ENCODE measurements around the gene SCGN. TPM values are rescaled to one million over a fixed set of nuclear protein-coding genes. Genes with fewer than 3 reads are reported as not detected.

Gene SCGN
- total and polyA plus RNA-seq, 2 of the 13 experiments (the other 11 are each of a cell fraction or from before 2014, with no cell fraction given), result 2.9 to 29.0 TPM

- TF ChIP-seq FOXJ3 (CRISPR knock-in tag; IDR thresholded peaks at IDR 0.05; ENCODE audit: borderline replicate concordance), result no peak
- no peak for TF ChIP-seq ARNT2 (CRISPR knock-in tag; IDR thresholded peaks at IDR 0.05; ENCODE audit: low read depth)
- TF ChIP-seq MED1 (CRISPR knock-in tag; IDR thresholded peaks at IDR 0.05), result no peak
- no peak for TF ChIP-seq ZFP41 (CRISPR knock-in tag; IDR thresholded peaks at IDR 0.05; ENCODE audit: borderline replicate concordance)
- TF ChIP-seq ZNF296 (CRISPR knock-in tag; conservative IDR thresholded peaks at IDR 0.05), result no peak
- TF ChIP-seq PLRG1 (conservative IDR thresholded peaks at IDR 0.05), result no peak
- no peak for TF ChIP-seq SMAD3 (CRISPR knock-in tag; IDR thresholded peaks at IDR 0.05)
- TF ChIP-seq RFXANK (CRISPR knock-in tag; IDR thresholded peaks at IDR 0.05), result no peak
- no peak for TF ChIP-seq NCOR1 (IDR thresholded peaks at IDR 0.05; ENCODE audit: borderline replicate concordance, low read length)
- no peak for TF ChIP-seq SKI (IDR thresholded peaks at IDR 0.05; ENCODE audit: partially characterized antibody)
- no peak for TF ChIP-seq ZNF556 (CRISPR knock-in tag; IDR thresholded peaks at IDR 0.05; ENCODE audit: borderline replicate concordance)
- no peak for TF ChIP-seq ZFAT (CRISPR knock-in tag; conservative IDR thresholded peaks at IDR 0.05)
- TF ChIP-seq ZNF777 (CRISPR knock-in tag; IDR thresholded peaks at IDR 0.05), result no peak
These were observed 2.4 kb upstream of the SCGN start (continued) for GRCh38 chr6:25649611-25650010.

- H3K36me3 ChIP-seq (replicated peaks in 1 of 2; ENCODE audit: control insufficient read depth in 1 of 2, insufficient read depth in 2 of 2, low read length in 2 of 2), result no peaks in the 10 kb centered on the region
- H3K4me3 ChIP-seq (replicated peaks in 1 of 3; ENCODE audit: insufficient read depth in 1 of 3, low read depth in 2 of 3, low read length in 3 of 3), result no peak overlapping the region
- H3K9ac ChIP-seq (ENCODE audit: insufficient read depth, low read depth, low read length), result no peak overlapping the region
- no peak overlapping the region for H3K4me2 ChIP-seq (ENCODE audit: low read depth, low read length)
- no TSS peak for BruUV-seq (replicated peaks)
- no peak for ATAC-seq
- no peak overlapping the region for H2AFZ ChIP-seq (ENCODE audit: low read length)
- CTCF ChIA-PET (ENCODE audit: low intra/inter-chr PET ratio, low total read pairs), result no interaction called here
- no peaks in the 10 kb centered on the region; a peak in 1 of 5 replicates for H3K27me3 ChIP-seq (ENCODE audit: control insufficient read depth in 1 of 2, insufficient read depth in 2 of 2, low read length in 2 of 2)
- intact Hi-C loops (cut with micrococcal nuclease; ENCODE audit: unreplicated experiment) (no loop called here), in situ Hi-C loops (cut with HindIII; ENCODE audit: extremely low pct_ligation_motif_present, low pct_unique_long_range_greater_than_20kb) (no loop called here)
- H4K20me1 ChIP-seq (ENCODE audit: insufficient read depth, low read length), result no peaks in the 10 kb centered on the region
- H3K79me2 ChIP-seq (ENCODE audit: insufficient read depth, low read length), result no peaks in the 10 kb centered on the region
- POLR2A ChIA-PET, result no interaction called here
- no peak for FAIRE-seq
- 0% methylated on average over 1 of the region's 1 CpG for WGBS (ENCODE audit: low lambda C conversion rate)
- H3K9me3 ChIP-seq (ENCODE audit: low read length), result no peaks in the 10 kb centered on the region
- H3K4me1 ChIP-seq (ENCODE audit: insufficient read depth, low read length), result peaks cover 21% of the 10 kb centered on the region
- H3K27ac ChIP-seq (ENCODE audit: extremely low read length, insufficient read depth, low read length), result no peak overlapping the region
- no peak for DNase-seq (ENCODE audit: low spot score)
- no peak for TF ChIP-seq BATF2 (CRISPR knock-in tag; IDR thresholded peaks at IDR 0.05)
- no peak for TF ChIP-seq ZNF317 (CRISPR knock-in tag; IDR thresholded peaks at IDR 0.05)
- TF ChIP-seq ATAD3A (CRISPR knock-in tag; IDR thresholded peaks at IDR 0.05), result no peak
- TF ChIP-seq ZNF235 (CRISPR knock-in tag; IDR thresholded peaks at IDR 0.05; ENCODE audit: borderline replicate concordance), result no peak
- no peak for TF ChIP-seq ZNF232 (CRISPR knock-in tag; IDR thresholded peaks at IDR 0.05; ENCODE audit: borderline replicate concordance)
- no peak for TF ChIP-seq ATF6 (CRISPR knock-in tag; conservative IDR thresholded peaks at IDR 0.05)
- TF ChIP-seq ELK4 (CRISPR knock-in tag; IDR thresholded peaks at IDR 0.05; ENCODE audit: borderline replicate concordance), result no peak
- no peak for TF ChIP-seq TRAFD1 (CRISPR knock-in tag; IDR thresholded peaks at IDR 0.05; ENCODE audit: borderline replicate concordance)
- no peak for TF ChIP-seq FOXO1 (CRISPR knock-in tag; IDR thresholded peaks at IDR 0.05)
These were observed 3.7 kb downstream of the SCGN start for GRCh38 chr6:25655723-25656122.
